HL-60/S4 treated with phorbol 12-myristate 13-acetate at 8.2 ng/mL for 4 days and 3 days (cell line): ENCODE measurements around the gene MORN5.

Experiments used
- in situ Hi-C: fragments of 300-500 bp; cut with MboI; formaldehyde crosslinking; loops from 2 replicates; pipeline ENCODE4 v1.15.0; 2022; ENCODE audit warnings: low sequenced_read_pairs

Gene MORN5

GRCh38 chr9:122159026-122159924, at the start of gene MORN5, which contains the start of gene NDUFA8:
Gene MORN5, plus strand, starts transcription at chr9:122159908. Its CDS starts 65 bp downstream, at chr9:122159973.
Gene NDUFA8, minus strand, starts transcription at chr9:122159779. Its CDS starts 102 bp downstream, at chr9:122159677.
- in situ Hi-C loops = no loop called here

GRCh38 chr9:122110100-122110833, 49.4 kb upstream of the MORN5 start:
- in situ Hi-C loops = loop anchor here (25.0 kb wide), 1 partner anchor 702 kb away; the partner anchor contains the start of gene OR1K1

- in situ Hi-C loops = loop anchor here (25.0 kb wide), 1 partner anchor 701 kb away; the partner anchor contains the start of gene OR1K1
Measured at GRCh38 chr9:122111413-122112085, 48.2 kb upstream of the MORN5 start.

GRCh38 chr9:122112238-122112637, 47.5 kb upstream of the MORN5 start:
- in situ Hi-C loops = loop anchor here (25.0 kb wide), 1 partner anchor 700 kb away; the partner anchor contains the start of gene OR1K1

GRCh38 chr9:122113574-122113973, 46.1 kb upstream of the MORN5 start:
- in situ Hi-C loops = loop anchor here (25.0 kb wide), 1 partner anchor 699 kb away; the partner anchor contains the start of gene OR1K1

GRCh38 chr9:122115176-122116035, 44.3 kb upstream of the MORN5 start:
- in situ Hi-C loops = loop anchor here (25.0 kb wide), 1 partner anchor 697 kb away; the partner anchor contains the start of gene OR1K1

- in situ Hi-C loops = loop anchor here (25.0 kb wide), 1 partner anchor 696 kb away; the partner anchor contains the start of gene OR1K1
Measured at GRCh38 chr9:122116040-122116439, 43.7 kb upstream of the MORN5 start.

- in situ Hi-C loops = loop anchor here (25.0 kb wide), 1 partner anchor 696 kb away; the partner anchor contains the start of gene OR1K1
Measured at GRCh38 chr9:122116448-122117173, 43.1 kb upstream of the MORN5 start.

GRCh38 chr9:122117241-122117640, 42.5 kb upstream of the MORN5 start:
- in situ Hi-C loops = loop anchor here (25.0 kb wide), 1 partner anchor 695 kb away; the partner anchor contains the start of gene OR1K1

- in situ Hi-C loops = loop anchor here (25.0 kb wide), 1 partner anchor 694 kb away; the partner anchor contains the start of gene OR1K1
Measured at GRCh38 chr9:122118343-122119165, 41.2 kb upstream of the MORN5 start.

- in situ Hi-C loops = loop anchor here (25.0 kb wide), 1 partner anchor 693 kb away; the partner anchor contains the start of gene OR1K1
Measured at GRCh38 chr9:122119166-122119521, 40.6 kb upstream of the MORN5 start.

GRCh38 chr9:122119721-122120120, 40.0 kb upstream of the MORN5 start:
- in situ Hi-C loops = loop anchor here (5.0 to 25.0 kb wide), 2 partner anchors 228 to 693 kb away; partner anchors contain the start of gene OR1K1

- in situ Hi-C loops = loop anchor here (5.0 to 25.0 kb wide), 2 partner anchors 227 to 692 kb away; partner anchors contain the start of gene OR1K1
Measured at GRCh38 chr9:122120316-122121071, 39.2 kb upstream of the MORN5 start.

- in situ Hi-C loops = loop anchor here (5.0 to 25.0 kb wide), 2 partner anchors 226 to 691 kb away; partner anchors contain the start of gene OR1K1
Measured at GRCh38 chr9:122121391-122121790, 38.3 kb upstream of the MORN5 start.

- in situ Hi-C loops = loop anchor here (5.0 to 25.0 kb wide), 2 partner anchors 225 to 690 kb away; partner anchors contain the start of gene OR1K1
Measured at GRCh38 chr9:122121931-122122330, 37.8 kb upstream of the MORN5 start.

GRCh38 chr9:122122468-122122867, 37.2 kb upstream of the MORN5 start:
- in situ Hi-C loops = loop anchor here (5.0 to 25.0 kb wide), 2 partner anchors 225 to 690 kb away; partner anchors contain the start of gene OR1K1
